DOHH2 (cell line): ENCODE measurements around the gene SUPT20H.

Experiments
- H3F3A ChIP-seq: fragments of 200-600 bp; sonication (generic), shearing (Covaris generic); 2 replicates; pipeline ENCODE4 v1.6.0; 2016; ENCODE audit warnings: antibody characterized with exemption, mild to moderate bottlenecking; ENCODE audit not compliant: control insufficient read depth, insufficient read depth
- H3K27ac ChIP-seq: fragments of 200-600 bp; sonication (generic); 2 replicates; pipeline ENCODE4 v1.5.1; 2014; ENCODE audit warnings: low read depth, mild to moderate bottlenecking, low read length, moderate library complexity
- H3K27me3 ChIP-seq: fragments of 200-600 bp; sonication (generic); 2 replicates; pipeline ENCODE4 v1.6.1; 2014; ENCODE audit warnings: mild to moderate bottlenecking, low read length, mixed read lengths; ENCODE audit not compliant: control insufficient read depth
- H3K36me3 ChIP-seq: fragments of 200-600 bp; sonication (generic); 2 replicates; pipeline ENCODE4 v1.6.1; 2014; ENCODE audit warnings: mild to moderate bottlenecking, low read length, moderate library complexity, mixed read lengths; ENCODE audit not compliant: control insufficient read depth
- H3K4me1 ChIP-seq: fragments of 200-600 bp; sonication (generic); 2 replicates; pipeline ENCODE4 v1.6.1; 2014; ENCODE audit warnings: mild to moderate bottlenecking, low read length, mixed read lengths; ENCODE audit not compliant: control insufficient read depth
- H3K4me2 ChIP-seq: fragments of 200-600 bp; sonication (generic); 2 replicates; pipeline ENCODE4 v1.6.0; 2014; ENCODE audit warnings: mild to moderate bottlenecking, low read length, moderate library complexity
- H3K4me3 ChIP-seq: fragments of 200-600 bp; sonication (generic); 2 replicates; pipeline ENCODE4 v1.5.1; 2014; ENCODE audit warnings: mild to moderate bottlenecking, low read length, mixed read lengths
- H3K79me2 ChIP-seq: fragments of 200-600 bp; sonication (generic); 2 replicates; pipeline ENCODE4 v1.6.1; 2014; ENCODE audit warnings: mild to moderate bottlenecking, low read length, mixed read lengths; ENCODE audit not compliant: control insufficient read depth
- H3K9me2 ChIP-seq: fragments of 200-600 bp; sonication (generic); replicated peaks from 2 replicates; pipeline ENCODE4 v1.6.1; 2014; ENCODE audit warnings: mild to moderate bottlenecking, low read length, mixed read lengths; ENCODE audit not compliant: control insufficient read depth
- H3K9me3 ChIP-seq: fragments of 200-600 bp; sonication (generic); 2 replicates; pipeline ENCODE4 v1.6.1; 2014; ENCODE audit warnings: antibody characterized with exemption, low read length, mixed read lengths; ENCODE audit not compliant: control insufficient read depth, insufficient read depth
- H4K20me1 ChIP-seq: fragments of 200-600 bp; sonication (generic); 2 replicates; pipeline ENCODE4 v1.6.0; 2014; ENCODE audit warnings: low read depth, mild to moderate bottlenecking, antibody characterized with exemption, low read length, moderate library complexity; ENCODE audit not compliant: control insufficient read depth, insufficient read depth
- EZH2phosphoT487 ChIP-seq: fragments of 200-600 bp; sonication (generic); IDR thresholded peaks from 2 replicates; pipeline ENCODE4 v1.6.1; 2017; ENCODE audit warnings: borderline replicate concordance, mild to moderate bottlenecking, antibody characterized with exemption, low read length, moderate library complexity, mixed read lengths
- TF ChIP-seq, protein P1 (sequence below): fragments of 200-600 bp; sonication (generic); IDR thresholded peaks from one replicate; pipeline ENCODE4 v1.5.1; 2014; ENCODE audit warnings: antibody characterized with exemption, mild to moderate bottlenecking, low read depth, low read length; ENCODE audit not compliant: poor library complexity, severe bottlenecking

SUPT20H gene

DNA sequence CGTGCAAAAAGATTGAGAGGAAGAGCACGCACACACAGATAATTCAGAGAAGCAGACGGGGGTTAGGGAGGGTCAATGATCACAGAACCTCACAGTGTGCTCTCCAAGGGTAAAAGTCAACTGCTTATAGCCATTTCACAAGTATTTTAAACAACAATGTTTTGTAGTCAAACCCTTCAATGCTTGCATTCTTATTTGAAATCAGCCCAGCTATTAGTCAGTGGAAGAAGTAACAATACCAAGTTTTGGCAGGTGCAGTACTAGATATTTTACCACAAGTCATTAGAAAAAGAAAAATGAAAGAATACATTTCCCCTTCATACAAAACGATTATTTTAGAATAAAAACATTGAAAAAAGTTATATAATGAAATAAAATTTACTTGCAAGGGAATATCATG, 43.4 kb upstream of the SUPT20H start:
- Histone ChIP-seq H3K4me3 (no peak overlapping the region), H3K79me2 (no peaks in the 10 kb centered on the region), H3K9me3 (no peaks in the 10 kb centered on the region), H3F3A (no peaks in the 10 kb centered on the region), H4K20me1 (no peaks in the 10 kb centered on the region), H3K27me3 (peaks cover 10% of the 10 kb centered on the region), H3K4me2 (no peak overlapping the region), H3K36me3 (no peaks in the 10 kb centered on the region), H3K27ac (no peak overlapping the region), H3K4me1 (no peaks in the 10 kb centered on the region), H3K9me2 (no peaks in the 10 kb centered on the region)
- TF ChIP-seq, protein P1, sequence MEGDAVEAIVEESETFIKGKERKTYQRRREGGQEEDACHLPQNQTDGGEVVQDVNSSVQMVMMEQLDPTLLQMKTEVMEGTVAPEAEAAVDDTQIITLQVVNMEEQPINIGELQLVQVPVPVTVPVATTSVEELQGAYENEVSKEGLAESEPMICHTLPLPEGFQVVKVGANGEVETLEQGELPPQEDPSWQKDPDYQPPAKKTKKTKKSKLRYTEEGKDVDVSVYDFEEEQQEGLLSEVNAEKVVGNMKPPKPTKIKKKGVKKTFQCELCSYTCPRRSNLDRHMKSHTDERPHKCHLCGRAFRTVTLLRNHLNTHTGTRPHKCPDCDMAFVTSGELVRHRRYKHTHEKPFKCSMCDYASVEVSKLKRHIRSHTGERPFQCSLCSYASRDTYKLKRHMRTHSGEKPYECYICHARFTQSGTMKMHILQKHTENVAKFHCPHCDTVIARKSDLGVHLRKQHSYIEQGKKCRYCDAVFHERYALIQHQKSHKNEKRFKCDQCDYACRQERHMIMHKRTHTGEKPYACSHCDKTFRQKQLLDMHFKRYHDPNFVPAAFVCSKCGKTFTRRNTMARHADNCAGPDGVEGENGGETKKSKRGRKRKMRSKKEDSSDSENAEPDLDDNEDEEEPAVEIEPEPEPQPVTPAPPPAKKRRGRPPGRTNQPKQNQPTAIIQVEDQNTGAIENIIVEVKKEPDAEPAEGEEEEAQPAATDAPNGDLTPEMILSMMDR, result no peak
- TF ChIP-seq EZH2phosphoT487, result no peak

DNA sequence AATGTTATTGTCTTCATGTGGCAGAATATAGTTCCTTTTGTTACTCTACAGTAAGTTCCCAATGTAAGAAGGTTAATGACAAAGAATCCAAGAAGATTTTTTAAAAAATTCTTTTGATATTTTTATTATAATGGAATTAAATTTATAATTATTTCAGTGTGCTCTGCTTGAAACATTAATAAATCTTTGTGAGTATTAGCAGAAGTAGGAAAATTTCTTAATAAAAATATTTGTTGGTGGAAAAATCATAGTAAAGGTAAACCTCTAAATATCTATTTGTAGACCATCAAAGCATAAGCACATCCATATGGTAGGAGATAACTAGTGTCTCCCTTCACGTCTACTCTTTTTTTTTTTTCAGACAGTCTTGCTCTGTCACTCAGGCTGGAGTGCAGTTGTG, 41.7 kb upstream of the SUPT20H start:
- Histone ChIP-seq H3K27me3 (peaks cover 10% of the 10 kb centered on the region), H3K9me2 (no peaks in the 10 kb centered on the region; the same call in 1 of the 2 replicates), H3K4me3 (no peak overlapping the region), H3K36me3 (no peaks in the 10 kb centered on the region), H3F3A (no peaks in the 10 kb centered on the region), H3K4me1 (no peaks in the 10 kb centered on the region), H3K27ac (no peak overlapping the region), H3K9me3 (no peaks in the 10 kb centered on the region), H3K79me2 (no peaks in the 10 kb centered on the region), H4K20me1 (no peaks in the 10 kb centered on the region), H3K4me2 (no peak overlapping the region)
- TF ChIP-seq EZH2phosphoT487, result no peak

DNA sequence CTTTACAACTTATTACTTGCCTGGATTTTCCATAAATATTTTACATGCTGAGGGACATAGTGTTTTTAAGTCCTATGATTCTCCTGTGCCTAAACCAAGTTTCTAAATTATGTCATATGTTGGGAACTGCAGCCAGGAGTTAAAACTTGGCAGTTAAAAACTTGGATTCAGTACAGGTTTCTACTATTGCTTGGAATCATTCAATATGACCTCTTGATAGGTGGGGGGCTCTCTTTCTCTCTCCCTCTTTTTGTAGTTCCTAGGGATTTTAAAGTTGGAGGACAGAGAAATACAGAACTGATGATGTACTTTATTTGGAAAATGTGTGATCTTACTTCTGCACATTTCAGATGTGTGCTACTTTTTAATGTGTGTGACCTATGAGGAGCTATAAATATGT, 41.2 kb upstream of the SUPT20H start:
- Histone ChIP-seq H3K4me1 (no peaks in the 10 kb centered on the region), H3F3A (no peaks in the 10 kb centered on the region), H3K4me3 (no peak overlapping the region), H3K27me3 (peaks cover 10% of the 10 kb centered on the region), H3K36me3 (no peaks in the 10 kb centered on the region), H3K27ac (no peak overlapping the region), H3K9me3 (no peaks in the 10 kb centered on the region), H3K9me2 (no peaks in the 10 kb centered on the region; the same call in 1 of the 2 replicates), H3K79me2 (no peaks in the 10 kb centered on the region), H4K20me1 (no peaks in the 10 kb centered on the region), H3K4me2 (no peak overlapping the region)
- TF ChIP-seq, protein P1, result no peak
- no peak for TF ChIP-seq EZH2phosphoT487

DNA sequence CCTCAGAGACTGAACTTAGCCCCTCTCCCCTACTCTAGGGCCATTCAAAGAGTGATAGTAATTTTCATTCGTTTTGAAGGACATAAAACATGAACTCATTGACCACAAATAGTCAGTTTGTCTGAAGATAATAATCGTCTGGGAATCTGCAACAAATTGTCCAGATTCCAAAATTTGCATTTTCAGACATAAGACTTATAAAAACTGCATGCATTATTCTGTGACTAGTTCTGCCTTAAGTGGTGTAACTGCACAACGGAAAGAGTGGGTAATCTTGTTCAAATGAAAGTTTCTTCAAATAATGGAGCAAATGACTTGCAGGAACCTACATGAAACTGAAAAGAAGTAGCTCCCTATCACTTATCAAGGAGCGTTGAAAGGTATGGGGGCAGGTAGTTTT, 37.6 kb upstream of the SUPT20H start:
- H3F3A ChIP-seq, result no peaks in the 10 kb centered on the region
- no peaks in the 10 kb centered on the region for H3K4me1 ChIP-seq
- H3K79me2 ChIP-seq, result no peaks in the 10 kb centered on the region
- H3K4me3 ChIP-seq, result no peak overlapping the region
- peaks cover 16% of the 10 kb centered on the region for H3K27me3 ChIP-seq
- H3K27ac ChIP-seq, result no peak overlapping the region
- no peak overlapping the region for H3K4me2 ChIP-seq
- no peaks in the 10 kb centered on the region for H3K9me3 ChIP-seq
- H4K20me1 ChIP-seq, result no peaks in the 10 kb centered on the region
- H3K36me3 ChIP-seq, result no peaks in the 10 kb centered on the region
- TF ChIP-seq, protein P1, result no peak
- no peak for TF ChIP-seq EZH2phosphoT487
- no peaks in the 10 kb centered on the region; the same call in 1 of the 2 replicates for H3K9me2 ChIP-seq
